Aorta (tissue), 5 donors: Measurements from ENCODE around the gene RPL37. TPM values are rescaled to one million over a fixed set of nuclear protein-coding genes. Genes with fewer than 3 reads are reported as not detected.
"Not testable (repeated sequence)": the region's sequence is repeated elsewhere in the genome, so short reads cannot be mapped to it uniquely, and the experiment has no call there.

Experiments used
- ATAC-seq: fragments of 200-7000 bp; cut with Tn5 transposase; one replicate; pipeline ENCODE4 v1.9.1; 2022; ENCODE audit warnings: moderate library complexity; ENCODE audit not compliant: low FRiP score
- DNase-seq, 2 donors: peaks; one replicate each; pipeline ENCODE4 v3.0.0-alpha.2; 2020
- H3K27ac ChIP-seq, 2 donors: one replicate each; pipeline ENCODE4 v1.5.1; 2013; ENCODE audit warnings: low read length in 2 of 2, mild to moderate bottlenecking in 2 of 2, moderate library complexity in 2 of 2, control low read depth in 1 of 2, inconsistent platforms in 1 of 2, low read depth in 1 of 2
- H3K27me3 ChIP-seq, 2 donors: one replicate each; pipeline ENCODE4 v1.6.1; 2013; ENCODE audit warnings: control low read depth in 1 of 2, low read length in 1 of 2, mild to moderate bottlenecking in 1 of 2, moderate library complexity in 1 of 2; ENCODE audit not compliant: insufficient read depth in 2 of 2, control insufficient read depth in 1 of 2
- H3K36me3 ChIP-seq, 2 donors: one replicate each; pipeline ENCODE4 v1.6.1; 2013; ENCODE audit warnings: control low read depth in 1 of 2, low read length in 1 of 2, mild to moderate bottlenecking in 1 of 2; ENCODE audit not compliant: insufficient read depth in 2 of 2, control insufficient read depth in 1 of 2
- H3K4me1 ChIP-seq, 2 donors: one replicate each; pipeline ENCODE4 v1.6.1; 2013; ENCODE audit warnings: low read length in 2 of 2, control low read depth in 1 of 2, mild to moderate bottlenecking in 1 of 2, moderate library complexity in 1 of 2; ENCODE audit not compliant: insufficient read depth in 2 of 2, control insufficient read depth in 1 of 2
- H3K4me3 ChIP-seq, 2 donors: one replicate each; pipeline ENCODE4 v1.5.1; 2013; ENCODE audit warnings: low read length in 2 of 2, control low read depth in 1 of 2, mild to moderate bottlenecking in 1 of 2
- H3K9me3 ChIP-seq: one replicate; pipeline ENCODE4 v1.6.1; 2013; ENCODE audit warnings: mild to moderate bottlenecking, low read length; ENCODE audit not compliant: control insufficient read depth
- WGBS, 2 donors: extraction: QIAGEN DNeasy Blood & Tissue Kit; methylation state at CpG; one replicate each; pipeline ENCODE4 v1.1.7; 2013; 5-methylcytosine and 5-hydroxymethylcytosine counted together
- intact Hi-C, 2 donors: fragments of 100-400 bp; cut with DNase I; formaldehyde crosslinking; loops; one replicate each; pipeline versions ENCODE4 v1.14.2 to v1.15.0; 2022
- polyA plus RNA-seq, 2 donors: library from polyadenylated mRNA; stranded (reverse); fragments of 200-250 nt; gene quantifications; one replicate each; pipeline ENCODE4 v1.2.3, GENCODE V29; 2013
- total RNA-seq, 2 donors: library from RNA; stranded (reverse); fragmentation: NEBNext Ultra II Directional; extraction: Animal tissue kit (Norgen Biotek cat#: 25700); gene quantifications; one replicate each; pipeline ENCODE4 v1.2.1, GENCODE V29; 2021
- donor health status: healthy with polysubstance abuse.
- donor health status: Bipolar disorder and iron deficiency.
- donor health status: DM: no; HTN: no; CAD: no.
- donor health status: DM: no; HTN: no; CAD: no.
- donor health status: DM: yes; HTN: yes; CAD: no.

The RPL37 gene
- total and polyA plus RNA-seq, 4 donors = 772 to 1,463 (median 1,110) TPM

DNA sequence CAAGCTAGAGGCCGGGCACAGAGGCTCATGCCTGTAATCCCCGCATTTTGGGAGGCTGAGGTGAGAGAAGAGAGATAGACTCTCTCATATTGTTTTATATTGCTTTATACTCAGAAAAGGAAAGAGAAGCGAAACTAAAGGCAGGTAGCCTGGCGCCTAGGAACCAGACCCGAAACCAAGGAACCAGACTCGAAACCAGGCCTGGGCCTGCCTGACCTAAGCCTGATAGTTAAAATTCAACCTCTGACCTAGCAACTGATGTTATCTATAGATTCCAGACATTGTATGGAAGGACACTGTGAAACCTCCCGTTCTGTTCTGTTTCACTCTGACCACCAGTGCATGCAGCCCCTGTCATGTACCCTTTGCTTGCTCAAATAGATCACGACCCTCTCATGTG lies 37.2 kb upstream of the RPL37 start:
- not testable (repeated sequence) for H3K27me3 ChIP-seq, DNase-seq, H3K9me3 ChIP-seq, H3K27ac ChIP-seq, H3K36me3 ChIP-seq, H3K4me3 ChIP-seq, ATAC-seq, H3K4me1 ChIP-seq
- intact Hi-C loops = loop anchor here in 1 of 2 donors (10.0 kb wide), 1 partner anchor 1287 kb away; no protein-coding TSS in a partner anchor
- 90% methylated on average over 8 of the region's 8 CpGs for WGBS, 2 donors

GRCh38 chr5:40871177-40871576 lies 36.2 kb upstream of the RPL37 start:
- H3K36me3 ChIP-seq = no peaks in the 10 kb centered on the region
- H3K9me3 ChIP-seq = peaks cover 1% of the 10 kb centered on the region
- no peak overlapping the region for H3K4me3 ChIP-seq
- no peak overlapping the region for H3K27ac ChIP-seq
- intact Hi-C loops = loop anchor here in 1 of 2 donors (10.0 kb wide), 1 partner anchor 1286 kb away; no protein-coding TSS in a partner anchor
- no peaks in the 10 kb centered on the region for H3K27me3 ChIP-seq
- WGBS, 2 donors = 48 to 49% methylated on average over 4 of the region's 4 CpGs
- ATAC-seq (no peak), DNase-seq (no peak)
- H3K4me1 ChIP-seq = no peaks in the 10 kb centered on the region

DNA sequence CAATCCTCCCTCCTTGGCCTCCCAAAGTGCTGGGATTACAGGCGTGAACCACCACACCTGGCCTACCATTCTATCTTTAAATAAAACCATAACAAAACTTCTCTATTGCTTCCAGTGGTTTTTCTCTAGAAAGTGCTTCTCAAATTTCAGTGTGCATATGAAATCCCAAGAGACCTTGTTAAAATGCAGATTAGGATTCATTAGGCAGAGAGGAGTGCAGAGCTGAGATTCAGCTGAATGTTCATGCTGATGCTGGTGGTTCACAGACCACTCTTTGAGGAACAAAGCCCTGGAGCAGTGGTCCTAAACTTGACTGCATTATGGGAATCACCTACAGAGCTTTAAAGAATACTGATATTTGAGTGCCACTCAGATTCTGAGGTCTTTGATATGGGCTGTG lies 34.4 kb upstream of the RPL37 start:
- no peak for ATAC-seq
- 76 to 82% methylated on average over 1 of the region's 1 CpG for WGBS, 2 donors

GRCh38 chr5:40866844-40867243 lies 31.8 kb upstream of the RPL37 start:
- WGBS, 2 donors = 65 to 71% methylated on average over 5 of the region's 5 CpGs
- Histone ChIP-seq H3K9me3 (peaks cover 1% of the 10 kb centered on the region), H3K27ac (no peak overlapping the region), H3K27me3 (no peaks in the 10 kb centered on the region), H3K4me1 (no peaks in the 10 kb centered on the region), H3K4me3 (no peak overlapping the region), H3K36me3 (no peaks in the 10 kb centered on the region)
- no peak for ATAC-seq
- DNase-seq = no peak
- intact Hi-C loops = no loop called here

More for the DNA sequence above, 34.4 kb upstream of the RPL37 start:
- H3K27ac ChIP-seq = no peak overlapping the region
- H3K27me3 ChIP-seq = no peaks in the 10 kb centered on the region
- peaks cover 1% of the 10 kb centered on the region for H3K9me3 ChIP-seq
- no peak for DNase-seq
- no peak overlapping the region for H3K4me3 ChIP-seq
- intact Hi-C loops = no loop called here
- no peaks in the 10 kb centered on the region for H3K4me1 ChIP-seq
- no peaks in the 10 kb centered on the region for H3K36me3 ChIP-seq

DNA sequence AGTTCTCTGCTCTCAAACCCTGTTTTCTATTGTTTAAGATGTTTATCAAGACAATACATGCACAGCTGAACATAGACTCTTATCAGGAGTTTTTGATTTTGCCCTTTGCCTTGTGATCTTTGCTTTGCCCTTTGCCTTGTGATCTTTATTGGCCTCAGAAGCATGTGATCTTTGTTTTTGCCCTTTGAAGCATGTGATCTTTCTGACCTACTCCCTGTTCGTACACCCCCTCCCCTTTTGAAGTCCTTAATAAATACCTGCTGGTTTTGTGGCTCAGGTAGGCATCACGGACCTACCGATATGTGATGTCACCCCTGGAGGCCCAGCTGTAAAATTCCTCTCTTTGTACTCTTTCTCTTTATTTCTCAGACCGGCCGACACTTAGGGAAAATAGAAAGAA lies 30.0 kb upstream of the RPL37 start:
- H3K36me3 ChIP-seq, H3K4me1 ChIP-seq, ATAC-seq, DNase-seq, H3K27me3 ChIP-seq, H3K9me3 ChIP-seq, H3K4me3 ChIP-seq, H3K27ac ChIP-seq, intact Hi-C loops: not testable (repeated sequence)
- 88 to 91% methylated on average over 5 of the region's 5 CpGs for WGBS, 2 donors

GRCh38 chr5:40860711-40861110 lies 25.7 kb upstream of the RPL37 start:
- ATAC-seq = no peak
- no peaks in the 10 kb centered on the region for H3K4me1 ChIP-seq

GRCh38 chr5:40853632-40854192 lies 18.7 kb upstream of the RPL37 start:
- ATAC-seq (no peak), DNase-seq (no peak)
- Histone ChIP-seq H3K27me3 (no peaks in the 10 kb centered on the region), H3K4me3 (no peak overlapping the region), H3K4me1 (no peaks in the 10 kb centered on the region), H3K9me3 (peaks cover 2% of the 10 kb centered on the region), H3K36me3 (peaks cover 0 to 2% of the 10 kb centered on the region in 2 donors), H3K27ac (no peak overlapping the region)
- intact Hi-C loops = no loop called here
- WGBS, 2 donors = 59 to 64% methylated on average over 4 of the region's 4 CpGs

More at GRCh38 chr5:40860711-40861110, 25.7 kb upstream of the RPL37 start:
- intact Hi-C loops = no loop called here
- Histone ChIP-seq H3K9me3 (no peaks in the 10 kb centered on the region), H3K4me3 (no peak overlapping the region), H3K27ac (no peak overlapping the region), H3K27me3 (no peaks in the 10 kb centered on the region), H3K36me3 (no peaks in the 10 kb centered on the region)
- no peak for DNase-seq

GRCh38 chr5:40847525-40847924 lies 12.5 kb upstream of the RPL37 start:
- no peak overlapping the region for H3K27ac ChIP-seq
- no peaks in the 10 kb centered on the region for H3K27me3 ChIP-seq
- no peak overlapping the region for H3K4me3 ChIP-seq
- DNase-seq (no peak), ATAC-seq (no peak)
- H3K36me3 ChIP-seq = peaks cover 0 to 2% of the 10 kb centered on the region in 2 donors
- intact Hi-C loops = no loop called here
- 82 to 92% methylated on average over 1 of the region's 1 CpG for WGBS, 2 donors
- H3K9me3 ChIP-seq = peaks cover 2% of the 10 kb centered on the region
- H3K4me1 ChIP-seq = no peaks in the 10 kb centered on the region

DNA sequence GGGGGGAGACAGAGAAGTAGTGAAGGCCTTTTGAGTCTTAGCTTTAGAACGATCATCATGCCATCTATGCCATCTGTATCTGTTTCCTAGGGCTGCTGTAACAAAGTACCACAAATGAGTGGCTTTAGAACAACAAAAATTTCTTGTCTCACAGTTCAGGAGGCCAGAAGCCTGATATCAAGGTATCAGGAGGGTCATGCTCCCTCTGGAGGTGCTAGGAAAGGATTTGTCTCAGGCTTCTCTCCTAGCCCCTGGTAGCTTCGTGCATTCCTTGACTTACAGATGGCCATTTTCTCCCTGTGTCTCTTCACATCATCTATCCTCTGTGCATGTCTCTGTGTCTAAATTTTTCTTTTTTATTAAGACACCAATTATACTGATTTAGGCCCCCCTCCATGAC lies 11.3 kb upstream of the RPL37 start:
- ATAC-seq (no peak), DNase-seq (no peak)
- peaks cover 0 to 2% of the 10 kb centered on the region in 2 donors for H3K36me3 ChIP-seq
- WGBS, 2 donors = 71 to 86% methylated on average over 2 of the region's 2 CpGs
- no peak overlapping the region for H3K4me3 ChIP-seq
- no peaks in the 10 kb centered on the region for H3K27me3 ChIP-seq
- no peaks in the 10 kb centered on the region for H3K9me3 ChIP-seq
- intact Hi-C loops = no loop called here
- H3K4me1 ChIP-seq = no peaks in the 10 kb centered on the region
- no peak overlapping the region for H3K27ac ChIP-seq
